Lower leg skin (tissue), 3 donors: ENCODE measurements around the gene ELAPOR1.

Source experiments
- CTCF ChIP-seq, 3 donors: fragments of 450-650 bp; IDR thresholded peaks; one replicate each; pipeline ENCODE4 v1.5.1; 2016; ENCODE audit warnings: antibody characterized with exemption in 3 of 3, mild to moderate bottlenecking in 3 of 3, moderate library complexity in 2 of 3
- POLR2A ChIP-seq, 2 donors: fragments of 450-650 bp; IDR thresholded peaks; one replicate each; pipeline ENCODE4 v1.6.1; 2016 to 2017; ENCODE audit warnings: antibody characterized with exemption in 2 of 2, mild to moderate bottlenecking in 1 of 2, moderate library complexity in 1 of 2

DNA sequence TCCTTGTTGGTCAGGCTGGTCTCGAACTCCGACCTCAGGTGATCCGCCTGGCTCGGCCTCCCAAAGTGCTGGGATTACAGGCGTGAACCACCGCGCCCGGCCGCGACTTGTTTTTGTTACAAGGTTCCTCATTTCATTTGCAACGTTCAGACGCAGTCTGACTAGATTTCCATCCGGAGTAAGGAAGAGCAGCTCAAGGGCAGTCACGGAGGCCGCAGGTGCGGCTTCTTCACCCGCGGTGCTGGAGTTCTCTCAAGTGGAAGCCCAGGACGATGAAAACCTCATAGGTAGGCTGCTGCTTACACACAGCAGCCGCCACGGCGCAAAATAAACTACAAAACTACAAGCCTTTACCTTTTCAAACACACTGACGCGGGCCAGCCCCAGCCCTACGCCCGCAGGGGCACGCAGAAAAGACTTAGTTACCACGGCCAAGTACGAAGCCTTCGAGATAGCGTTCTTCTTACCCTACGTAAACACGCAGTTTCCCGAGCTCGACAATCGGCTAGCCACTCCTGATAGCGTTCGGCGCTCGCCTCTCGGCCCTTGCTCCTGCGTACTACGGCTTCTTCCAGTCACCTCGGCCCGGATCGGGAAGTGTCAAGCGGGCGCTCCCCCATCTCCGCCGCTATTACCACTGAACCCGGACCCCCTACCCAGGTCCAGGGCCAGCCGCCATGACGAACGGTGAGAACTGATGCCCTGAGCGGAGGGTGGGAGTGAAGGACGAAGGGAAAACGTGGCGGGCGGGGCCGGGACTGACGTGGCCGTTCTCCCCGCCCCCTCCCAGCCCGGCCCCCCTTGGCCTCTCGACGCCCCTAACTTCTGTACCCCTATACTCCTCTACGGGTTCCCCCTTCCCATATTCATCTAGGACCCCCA is 23.5 kb upstream of the ELAPOR1 start, which contains the start of gene TMEM167B:
- TF ChIP-seq CTCF (IDR thresholded peaks at IDR 0.05) (no peak), POLR2A (IDR thresholded peaks at IDR 0.05) (peak in 1 of 2 donors; percentile 16)
